Skeletal muscle satellite cell (primary cell): ENCODE results near the gene SH3TC1.

Experiments
- H3K27me3 ChIP-seq: 2 replicates; pipeline ENCODE4 v1.7.0; 2013; ENCODE audit warnings: low read length; ENCODE audit not compliant: control insufficient read depth, insufficient read depth
- H3K36me3 ChIP-seq: 2 replicates; pipeline ENCODE4 v1.7.0; 2013; ENCODE audit warnings: mild to moderate bottlenecking, control low read depth, low read length; ENCODE audit not compliant: insufficient read depth
- H3K4me1 ChIP-seq: 2 replicates; pipeline ENCODE4 v1.7.0; 2013; ENCODE audit warnings: low read length; ENCODE audit not compliant: control insufficient read depth, insufficient read depth
- H3K4me2 ChIP-seq: 2 replicates; pipeline ENCODE4 v1.7.0; 2013; ENCODE audit warnings: mild to moderate bottlenecking, low read length
- H3K4me3 ChIP-seq: 2 replicates; pipeline ENCODE4 v1.7.0; 2013; ENCODE audit warnings: low read length
- H3K9ac ChIP-seq: 2 replicates; pipeline ENCODE4 v1.7.0; 2013; ENCODE audit warnings: mild to moderate bottlenecking, low read depth, low read length, moderate library complexity
- H3K9me3 ChIP-seq: replicated peaks from 2 replicates; pipeline ENCODE4 v1.7.0; 2013; ENCODE audit warnings: mild to moderate bottlenecking, control low read depth, low read length

The SH3TC1 gene

DNA sequence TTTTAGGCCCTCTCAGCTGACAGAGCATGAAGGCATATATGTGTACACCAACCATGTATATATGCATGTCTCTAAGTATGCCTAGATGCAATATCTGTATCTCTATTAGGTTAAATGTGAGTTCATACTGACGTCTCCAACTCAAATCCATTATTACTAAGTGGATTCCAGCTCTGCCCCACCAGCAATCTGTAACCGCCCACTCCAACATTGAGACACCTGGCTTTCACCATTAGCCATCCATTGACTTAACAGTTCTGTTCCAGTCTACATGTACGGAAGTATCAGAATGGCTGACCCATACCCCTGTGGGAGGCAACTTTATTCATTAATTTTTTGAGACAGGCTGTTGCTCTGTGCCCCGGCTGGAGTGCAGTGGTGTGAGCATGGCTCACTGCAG is 15.0 kb upstream of the SH3TC1 start:
- no peaks in the 10 kb centered on the region for H3K27me3 ChIP-seq
- no peak overlapping the region for H3K4me3 ChIP-seq
- H3K36me3 ChIP-seq: no peaks in the 10 kb centered on the region
- no peak overlapping the region for H3K4me2 ChIP-seq
- H3K4me1 ChIP-seq: peaks cover 50% of the 10 kb centered on the region
- no peaks in the 10 kb centered on the region for H3K9me3 ChIP-seq
- H3K9ac ChIP-seq: no peak overlapping the region

DNA sequence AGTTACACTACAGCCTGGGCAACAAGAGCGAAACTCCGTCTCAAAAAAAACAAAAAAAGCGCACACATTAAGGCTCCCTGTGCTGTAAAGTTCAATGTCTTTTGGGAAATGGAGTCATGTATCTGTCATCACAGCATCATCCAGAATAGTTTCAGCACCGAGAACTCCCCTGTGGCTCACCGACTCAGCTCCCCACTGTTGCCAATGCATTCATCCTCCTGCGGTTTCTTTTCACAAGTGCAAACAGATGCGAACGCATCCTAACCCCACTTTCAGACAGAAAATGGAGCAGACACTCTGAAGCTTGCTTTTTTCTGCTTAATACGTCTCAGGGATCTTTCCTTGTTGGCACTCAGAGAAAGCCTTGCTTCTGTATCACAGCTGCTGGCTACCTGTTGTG is 13.8 kb upstream of the SH3TC1 start:
- Histone ChIP-seq H3K27me3 (no peaks in the 10 kb centered on the region), H3K36me3 (no peaks in the 10 kb centered on the region), H3K4me2 (peak overlapping the region; percentile 25), H3K9me3 (no peaks in the 10 kb centered on the region), H3K4me1 (peaks cover 55% of the 10 kb centered on the region), H3K4me3 (no peak overlapping the region), H3K9ac (no peak overlapping the region)

DNA sequence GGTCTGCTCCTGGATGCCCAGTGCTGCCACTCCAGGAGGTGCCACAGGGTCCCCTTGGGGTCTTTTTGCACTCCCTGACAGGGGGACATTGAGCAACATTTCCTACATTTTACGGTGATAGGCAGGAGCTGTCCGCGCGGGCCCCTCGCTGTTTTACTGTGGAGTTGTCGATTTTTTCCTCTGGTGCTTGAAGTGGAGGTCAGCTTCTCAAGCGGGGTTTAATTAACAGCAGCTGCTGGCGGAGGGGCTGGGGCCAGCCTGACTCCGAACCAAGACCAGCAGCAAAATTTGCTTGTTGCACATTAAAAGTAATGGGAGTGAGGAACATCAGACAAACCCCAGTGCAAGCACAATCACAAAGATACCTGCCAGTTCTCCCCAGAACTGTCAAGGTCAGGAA is 13.2 kb upstream of the SH3TC1 start:
- no peak overlapping the region for H3K9ac ChIP-seq
- no peak overlapping the region for H3K4me3 ChIP-seq
- peaks cover 58% of the 10 kb centered on the region for H3K4me1 ChIP-seq
- no peaks in the 10 kb centered on the region for H3K36me3 ChIP-seq
- no peaks in the 10 kb centered on the region for H3K27me3 ChIP-seq
- peak overlapping the region; percentile 25 for H3K4me2 ChIP-seq
- no peaks in the 10 kb centered on the region for H3K9me3 ChIP-seq

DNA sequence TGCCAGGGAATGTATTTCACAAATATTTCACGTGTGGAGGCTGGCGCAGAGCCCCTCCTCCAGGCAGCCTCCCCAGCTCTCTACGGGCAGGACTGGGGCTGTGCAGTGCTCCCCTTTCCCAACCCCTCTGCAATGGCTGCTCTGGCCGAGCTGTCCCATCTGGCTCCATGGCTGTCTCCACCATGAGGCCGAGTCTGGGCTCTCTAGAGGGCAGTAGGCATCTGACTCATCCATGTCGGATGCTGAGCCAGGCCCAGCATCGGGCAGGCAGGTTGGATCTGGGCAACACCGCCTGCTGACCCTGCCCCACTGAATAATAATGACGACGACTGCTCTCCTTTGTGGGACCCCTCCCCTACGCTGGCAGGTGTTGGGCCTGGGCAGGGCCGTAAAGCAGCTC is 11.0 kb upstream of the SH3TC1 start:
- Histone ChIP-seq H3K4me3 (no peak overlapping the region), H3K36me3 (no peaks in the 10 kb centered on the region), H3K4me2 (no peak overlapping the region), H3K9ac (no peak overlapping the region), H3K4me1 (peaks cover 58% of the 10 kb centered on the region), H3K9me3 (no peaks in the 10 kb centered on the region), H3K27me3 (no peaks in the 10 kb centered on the region)

DNA sequence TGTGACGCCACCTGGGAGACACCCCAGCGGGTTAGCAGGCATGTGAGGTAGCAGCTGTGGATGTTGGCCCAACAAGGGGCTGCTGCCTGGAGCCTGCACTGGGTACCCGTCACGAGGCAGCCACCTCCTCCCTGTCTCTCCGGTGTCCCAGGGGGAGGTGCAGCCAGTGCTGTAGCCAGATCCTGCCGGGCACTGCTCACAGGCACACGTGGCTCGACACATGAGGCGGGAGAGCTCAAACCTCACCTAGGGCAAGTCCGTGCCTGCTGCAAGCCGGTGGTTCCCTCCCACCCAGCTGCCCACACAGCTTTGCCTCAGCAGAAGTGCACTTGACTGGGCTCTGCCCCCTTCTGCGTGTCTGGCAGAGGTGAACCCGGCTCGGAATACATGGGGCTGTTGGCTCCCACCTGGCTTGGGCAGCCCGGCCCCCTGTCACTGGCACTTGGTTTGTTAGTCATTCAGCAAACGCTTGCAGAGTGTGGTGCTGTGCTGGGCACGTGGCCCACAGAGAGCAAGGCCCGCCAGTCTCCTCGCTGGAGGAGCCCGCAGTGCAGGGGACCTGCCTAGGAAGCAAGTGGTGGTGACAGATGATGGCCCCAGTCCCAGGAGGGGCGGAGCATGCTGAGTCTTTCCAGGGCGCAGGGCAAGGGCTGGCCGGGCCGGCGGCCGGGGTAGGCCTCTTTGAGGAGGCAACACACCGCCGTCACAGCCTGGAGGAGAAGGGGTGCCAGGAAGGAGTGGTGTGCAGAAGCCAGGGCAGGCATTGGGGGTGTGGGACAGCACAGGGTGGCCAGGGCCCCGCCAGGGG is 10.1 kb upstream of the SH3TC1 start:
- Histone ChIP-seq H3K36me3 (no peaks in the 10 kb centered on the region), H3K4me1 (peaks cover 50% of the 10 kb centered on the region), H3K4me3 (no peak overlapping the region), H3K9me3 (no peaks in the 10 kb centered on the region), H3K27me3 (no peaks in the 10 kb centered on the region), H3K4me2 (no peak overlapping the region), H3K9ac (no peak overlapping the region)

DNA sequence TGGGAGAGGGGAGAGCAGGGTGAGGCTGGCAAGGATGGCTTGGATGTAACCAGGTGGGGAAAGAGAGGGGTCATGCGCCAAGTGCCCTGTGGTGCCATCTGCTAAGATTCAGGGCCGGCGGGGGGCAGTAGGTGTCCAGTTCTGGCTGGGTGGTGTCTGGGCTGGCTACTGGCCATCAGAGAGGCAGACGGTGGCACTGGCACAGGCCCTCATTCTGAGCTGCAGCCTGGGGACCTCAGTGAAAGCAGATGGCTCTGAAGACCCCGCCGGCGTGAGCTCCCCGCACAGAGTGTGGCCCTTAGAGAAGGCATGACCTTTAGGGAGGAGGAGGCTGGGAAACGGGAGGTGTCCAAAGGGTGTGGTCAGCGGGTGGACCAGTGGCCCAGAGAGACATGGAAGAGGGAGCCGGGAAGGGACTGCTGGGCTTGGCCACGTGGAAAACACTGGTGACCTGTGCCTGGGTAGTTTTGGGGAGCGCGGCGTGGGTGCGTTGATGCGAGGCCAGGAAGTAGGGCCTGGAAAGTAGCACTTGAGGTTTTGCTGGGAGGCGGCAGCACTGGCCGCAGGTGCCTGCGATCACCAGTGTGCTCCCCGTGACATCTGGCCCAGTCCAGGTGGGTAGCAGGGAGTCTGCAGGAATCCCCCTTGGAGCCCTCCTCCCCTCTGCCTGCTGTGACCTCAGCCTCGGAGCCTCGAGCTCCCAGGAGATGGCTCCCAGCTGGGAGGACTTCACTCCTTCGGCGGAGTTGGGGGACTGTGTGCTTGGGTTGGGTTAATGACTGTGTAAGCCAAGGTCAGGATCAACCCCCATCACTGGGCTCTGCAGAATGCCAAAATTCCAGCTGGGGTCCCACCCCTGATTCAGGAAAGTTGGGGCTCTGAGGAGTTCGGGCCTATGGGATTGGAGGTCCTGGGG is 9.3 kb upstream of the SH3TC1 start:
- no peak overlapping the region for H3K9ac ChIP-seq
- no peak overlapping the region for H3K4me2 ChIP-seq
- no peaks in the 10 kb centered on the region for H3K27me3 ChIP-seq
- H3K36me3 ChIP-seq: no peaks in the 10 kb centered on the region
- H3K4me1 ChIP-seq: peaks cover 43% of the 10 kb centered on the region
- H3K4me3 ChIP-seq: no peak overlapping the region
- no peaks in the 10 kb centered on the region for H3K9me3 ChIP-seq

DNA sequence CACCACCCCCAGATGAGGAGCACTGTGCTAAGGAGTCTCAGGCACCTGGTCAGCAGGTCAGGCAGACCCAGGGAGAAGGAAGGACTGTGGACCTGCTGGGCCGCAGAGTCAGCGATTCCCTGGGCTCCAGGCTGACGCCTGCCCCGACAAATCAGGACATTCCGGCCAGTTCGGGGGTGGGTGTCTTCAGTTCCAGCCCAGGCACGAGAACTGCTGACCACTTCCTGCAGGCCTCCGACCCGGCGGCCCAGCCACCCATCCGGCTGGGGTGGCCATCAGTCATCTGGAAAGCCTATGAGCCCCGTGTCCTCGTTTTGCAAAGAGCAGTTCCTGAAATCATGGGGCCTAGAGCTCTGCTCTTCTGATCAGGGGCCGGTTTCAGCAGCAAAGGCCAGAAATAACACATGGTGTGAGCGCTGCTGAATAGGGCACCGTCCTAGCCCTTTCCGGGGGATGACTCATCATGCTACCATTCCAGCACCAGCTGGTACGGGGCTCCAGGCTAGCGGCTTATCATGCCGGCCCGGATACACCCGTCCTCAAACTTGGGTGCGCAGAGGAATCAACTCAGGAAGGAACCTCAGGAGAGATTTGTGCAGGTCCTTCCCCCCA is 7.8 kb upstream of the SH3TC1 start:
- no peaks in the 10 kb centered on the region for H3K36me3 ChIP-seq
- H3K9ac ChIP-seq: peak overlapping the region; percentile 12
- peak overlapping the region; percentile 63 for H3K4me2 ChIP-seq
- no peaks in the 10 kb centered on the region for H3K9me3 ChIP-seq
- no peak overlapping the region for H3K4me3 ChIP-seq
- H3K4me1 ChIP-seq: peaks cover 30% of the 10 kb centered on the region
- H3K27me3 ChIP-seq: no peaks in the 10 kb centered on the region

DNA sequence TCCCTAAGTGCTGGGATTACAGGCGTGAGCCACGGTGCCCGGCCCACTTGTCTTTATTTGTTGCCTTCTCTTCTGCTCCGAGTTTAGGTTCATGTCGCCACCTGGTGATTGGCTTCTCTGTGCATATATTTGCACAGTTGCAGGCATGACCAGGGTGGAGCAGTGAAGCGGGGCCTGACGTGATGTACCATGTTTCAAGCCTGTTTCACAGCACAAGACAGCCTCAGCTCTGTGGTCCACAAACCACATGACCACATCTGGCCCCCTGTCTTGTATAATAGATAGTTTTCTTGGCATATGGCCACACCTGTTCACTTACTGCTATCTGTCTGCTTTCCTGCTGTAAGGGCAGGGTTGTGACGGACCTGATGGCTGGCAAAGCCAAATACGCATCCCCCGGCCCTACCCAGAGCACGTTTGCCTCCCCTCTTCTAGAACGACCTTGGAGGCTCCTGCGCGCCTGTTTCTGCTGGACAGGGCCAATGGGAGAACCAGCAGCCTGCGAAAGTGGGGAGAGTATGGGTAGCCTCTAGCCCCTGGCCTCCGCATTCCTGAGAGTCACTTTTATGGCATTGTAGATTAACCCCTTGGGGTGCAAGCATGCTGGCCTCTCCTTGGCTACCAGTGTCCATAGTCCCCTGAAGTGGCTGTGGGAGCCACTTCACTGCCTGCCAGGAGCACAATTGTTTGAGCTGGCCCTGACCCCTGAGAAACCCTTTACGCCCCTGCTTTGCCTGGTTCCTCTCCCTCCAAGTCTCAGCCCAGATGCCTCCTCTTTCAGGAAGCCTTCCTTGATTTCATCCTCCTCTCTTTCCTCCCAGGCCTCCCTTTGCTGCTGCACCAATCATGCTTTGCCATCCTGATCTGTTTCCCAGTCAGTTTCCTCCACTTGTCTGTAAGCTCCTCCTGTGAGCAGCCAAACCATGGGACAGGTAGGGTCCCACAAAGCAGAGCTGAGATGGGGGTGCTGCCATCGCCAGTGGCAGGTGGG is 6.0 kb upstream of the SH3TC1 start:
- no peak overlapping the region for H3K9ac ChIP-seq
- H3K4me2 ChIP-seq: no peak overlapping the region
- H3K4me1 ChIP-seq: peaks cover 26% of the 10 kb centered on the region
- no peak overlapping the region for H3K4me3 ChIP-seq
- no peaks in the 10 kb centered on the region for H3K36me3 ChIP-seq
- H3K9me3 ChIP-seq: no peaks in the 10 kb centered on the region
- peaks cover 3% of the 10 kb centered on the region for H3K27me3 ChIP-seq

DNA sequence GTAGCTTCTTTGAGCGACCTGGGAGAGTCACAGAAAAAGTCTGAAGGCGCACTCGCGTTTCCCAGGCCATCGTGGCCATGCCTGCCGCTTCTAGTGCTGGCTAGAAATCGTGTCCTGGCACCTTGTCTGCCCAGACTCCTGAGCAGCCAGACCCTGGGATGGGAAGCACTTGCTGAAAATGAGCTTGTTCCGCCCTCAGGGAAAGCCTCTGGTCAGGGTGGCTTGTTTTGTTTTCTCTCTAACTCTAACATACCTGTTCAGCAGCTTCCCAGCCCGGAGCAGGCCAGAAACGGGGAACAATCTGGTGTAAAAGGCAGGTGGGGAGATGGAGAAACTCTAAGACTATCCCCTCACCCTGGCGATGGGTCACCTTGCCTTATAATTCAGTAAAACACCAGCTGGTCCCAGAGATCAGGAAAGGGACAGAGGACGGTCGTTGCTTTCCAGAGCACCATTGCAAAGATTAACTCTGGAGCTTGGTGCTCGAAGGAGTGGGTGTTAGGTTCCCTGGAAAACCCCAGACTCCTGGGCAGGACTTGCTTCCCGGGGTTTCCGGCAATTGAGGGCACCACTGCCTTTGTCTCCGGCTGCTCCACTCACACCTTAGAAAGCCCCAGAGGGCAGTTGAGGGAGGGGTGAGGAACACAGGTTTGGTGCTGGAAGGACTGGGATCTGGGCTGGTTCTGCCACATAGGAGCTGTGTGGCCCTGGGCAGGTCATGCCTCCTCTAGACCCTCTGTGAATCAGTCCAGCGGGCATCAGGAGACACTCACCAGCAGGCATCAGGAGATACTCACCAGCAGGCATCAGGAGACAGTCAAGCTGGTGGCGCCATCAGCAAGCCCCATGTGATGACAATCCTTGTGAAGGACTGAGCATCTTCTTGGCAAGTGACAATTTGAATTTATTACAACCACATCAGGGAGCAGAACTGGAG is 4.5 kb upstream of the SH3TC1 start:
- Histone ChIP-seq H3K36me3 (no peaks in the 10 kb centered on the region), H3K9ac (no peak overlapping the region), H3K9me3 (no peaks in the 10 kb centered on the region), H3K27me3 (peaks cover 3% of the 10 kb centered on the region), H3K4me3 (no peak overlapping the region), H3K4me2 (no peak overlapping the region), H3K4me1 (peaks cover 24% of the 10 kb centered on the region)

DNA sequence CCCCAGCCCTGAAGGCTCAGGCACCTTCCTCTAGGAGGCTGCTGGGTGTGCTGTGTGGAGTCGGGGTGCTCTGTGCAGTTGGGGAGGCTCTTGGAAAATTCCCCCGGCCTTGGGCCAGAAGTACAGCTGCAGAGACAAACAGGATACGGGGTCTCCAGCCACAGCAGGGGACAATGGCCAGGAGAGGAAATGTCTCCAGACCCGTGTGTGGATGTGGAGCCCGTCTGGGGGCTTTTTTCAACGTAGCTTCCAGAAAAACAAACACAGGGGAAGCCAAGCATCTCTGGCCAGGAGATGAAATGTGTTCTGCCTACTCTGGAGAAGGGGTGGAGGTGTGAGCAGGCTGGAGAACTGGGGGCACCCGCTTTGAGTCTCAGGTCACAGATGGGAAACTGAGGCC is 3.7 kb upstream of the SH3TC1 start:
- H3K4me3 ChIP-seq: no peak overlapping the region
- no peak overlapping the region for H3K9ac ChIP-seq
- H3K4me2 ChIP-seq: no peak overlapping the region
- peaks cover 3% of the 10 kb centered on the region for H3K27me3 ChIP-seq
- H3K9me3 ChIP-seq: no peaks in the 10 kb centered on the region
- no peaks in the 10 kb centered on the region for H3K36me3 ChIP-seq
- peaks cover 30% of the 10 kb centered on the region for H3K4me1 ChIP-seq
